ENCODE measurements around the gene C1QTNF1.

C1QTNF1 gene

DNA sequence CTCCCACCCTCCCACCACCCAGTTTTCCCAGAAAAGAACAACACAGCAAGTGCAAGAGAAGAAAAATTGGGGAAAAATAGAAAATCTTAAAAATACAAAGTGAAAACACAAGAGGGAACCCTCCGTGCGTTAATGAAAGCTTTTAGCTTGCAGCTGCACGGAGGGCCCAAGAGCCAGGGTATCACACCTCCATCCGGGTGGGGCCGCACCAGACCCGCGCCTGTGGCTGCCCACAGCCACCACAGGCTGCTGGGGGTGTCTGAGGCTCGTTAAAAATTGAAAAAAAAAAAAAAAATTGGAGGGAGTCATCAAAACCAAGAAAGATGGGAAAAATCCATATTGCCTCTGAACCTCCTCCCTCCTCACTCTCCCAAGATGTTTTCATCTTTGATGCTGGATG lies 69.3 kb downstream of the C1QTNF1 start:
- no peak for DNase-seq (ENCODE audit: low spot score)

GRCh38 chr17:79094261-79094660 lies 70.3 kb downstream of the C1QTNF1 start:
- DNase-seq (ENCODE audit: low spot score) = no peak

GRCh38 chr17:79095345-79096055 lies 71.5 kb downstream of the C1QTNF1 start:
- DNase-seq (ENCODE audit: low spot score) = no peak

- no peak for DNase-seq (ENCODE audit: low spot score)
These were observed 72.5 kb downstream of the C1QTNF1 start for GRCh38 chr17:79096477-79096876.

GRCh38 chr17:79097226-79098055 lies 73.5 kb downstream of the C1QTNF1 start:
- DNase-seq (ENCODE audit: low spot score) = no peak

DNA sequence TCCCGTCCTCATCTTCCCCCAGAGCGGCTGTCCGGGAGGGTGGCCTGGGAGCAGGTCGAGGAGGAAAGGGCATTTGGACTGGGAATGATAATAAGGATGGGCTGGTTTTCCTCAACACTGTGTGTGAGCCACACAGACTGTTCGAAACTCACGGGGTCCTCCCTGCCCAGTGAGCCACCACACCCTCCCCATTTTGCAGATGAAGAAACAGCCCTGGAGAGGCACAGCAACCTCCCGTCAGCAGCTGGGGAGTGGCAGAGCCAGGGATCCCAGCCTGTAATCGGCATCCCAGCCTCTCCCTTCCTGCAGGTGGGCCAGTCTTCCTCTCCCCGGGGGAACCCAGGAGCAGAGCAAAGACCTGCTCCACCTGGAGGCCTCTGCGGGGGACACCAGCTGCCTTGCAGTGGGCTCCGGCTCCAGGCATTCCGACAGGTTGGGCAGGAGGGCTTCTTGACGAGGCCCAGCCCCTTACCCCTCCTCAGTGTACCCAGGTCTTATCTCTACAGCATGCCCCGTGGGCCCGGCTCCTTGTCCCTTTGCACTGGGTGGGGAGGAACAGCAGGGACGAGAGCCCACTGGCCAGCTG lies 74.4 kb downstream of the C1QTNF1 start:
- DNase-seq (ENCODE audit: low spot score) = no peak
